Tibial artery (tissue), 4 donors: ENCODE data around the gene SCARB1.
"Not testable (repeated sequence)": the region's sequence is repeated elsewhere in the genome, so short reads cannot be mapped to it uniquely, and the experiment has no call there.

Experiments used
- DNase-seq, 2 donors: peaks; one replicate each; pipeline ENCODE4 v3.0.0-alpha.2; 2019
- H3K27ac ChIP-seq, 2 donors: fragments of 200-600 bp; sonication (generic) in 1 of 2; 1 replicate in 1 of 2; 2 replicates in 1 of 2; pipeline ENCODE4 v1.5.1; 2018 to 2019; ENCODE audit warnings: mild to moderate bottlenecking in 1 of 2
- H3K27me3 ChIP-seq, 2 donors: fragments of 200-600 bp; sonication (generic) in 1 of 2; one replicate each; pipeline versions ENCODE4 v1.5.1 to v1.6.0; 2016 to 2019
- H3K36me3 ChIP-seq, 3 donors: fragments of 200-600 bp; sonication (generic) in 2 of 3; one replicate each; pipeline ENCODE4 v1.5.1; 2016 to 2019; ENCODE audit warnings: mild to moderate bottlenecking in 2 of 3
- H3K4me1 ChIP-seq, 4 donors: fragments of 200-600 bp; sonication (generic) in 2 of 4; 1 replicate in 3 of 4; 2 replicates in 1 of 4; pipeline ENCODE4 v1.5.1; 2016 to 2019
- H3K4me3 ChIP-seq, 2 donors: fragments of 200-600 bp; sonication (generic) in 1 of 2; 1 replicate in 1 of 2; 2 replicates in 1 of 2; pipeline ENCODE4 v1.5.1; 2018 to 2019; ENCODE audit warnings: mild to moderate bottlenecking in 2 of 2
- H3K9me3 ChIP-seq, 3 donors: fragments of 200-600 bp; sonication (generic) in 1 of 3; one replicate each; pipeline ENCODE4 v1.5.1; 2016 to 2019
- intact Hi-C: fragments of 100-400 bp; cut with DNase I; formaldehyde crosslinking; loops from one replicate; pipeline ENCODE4 v1.15.0; 2023; ENCODE audit warnings: low total_unique reads
- TF ChIP-seq, protein P1 (sequence below), 2 experiments: fragments of 200-600 bp in 1 of 2; fragments of 450-650 bp in 1 of 2; IDR thresholded peaks; one replicate each; pipeline ENCODE4 v1.5.1; 2017 to 2019; ENCODE audit warnings: antibody characterized with exemption in 2 of 2, mild to moderate bottlenecking in 1 of 2, moderate library complexity in 1 of 2

SCARB1 gene

DNA sequence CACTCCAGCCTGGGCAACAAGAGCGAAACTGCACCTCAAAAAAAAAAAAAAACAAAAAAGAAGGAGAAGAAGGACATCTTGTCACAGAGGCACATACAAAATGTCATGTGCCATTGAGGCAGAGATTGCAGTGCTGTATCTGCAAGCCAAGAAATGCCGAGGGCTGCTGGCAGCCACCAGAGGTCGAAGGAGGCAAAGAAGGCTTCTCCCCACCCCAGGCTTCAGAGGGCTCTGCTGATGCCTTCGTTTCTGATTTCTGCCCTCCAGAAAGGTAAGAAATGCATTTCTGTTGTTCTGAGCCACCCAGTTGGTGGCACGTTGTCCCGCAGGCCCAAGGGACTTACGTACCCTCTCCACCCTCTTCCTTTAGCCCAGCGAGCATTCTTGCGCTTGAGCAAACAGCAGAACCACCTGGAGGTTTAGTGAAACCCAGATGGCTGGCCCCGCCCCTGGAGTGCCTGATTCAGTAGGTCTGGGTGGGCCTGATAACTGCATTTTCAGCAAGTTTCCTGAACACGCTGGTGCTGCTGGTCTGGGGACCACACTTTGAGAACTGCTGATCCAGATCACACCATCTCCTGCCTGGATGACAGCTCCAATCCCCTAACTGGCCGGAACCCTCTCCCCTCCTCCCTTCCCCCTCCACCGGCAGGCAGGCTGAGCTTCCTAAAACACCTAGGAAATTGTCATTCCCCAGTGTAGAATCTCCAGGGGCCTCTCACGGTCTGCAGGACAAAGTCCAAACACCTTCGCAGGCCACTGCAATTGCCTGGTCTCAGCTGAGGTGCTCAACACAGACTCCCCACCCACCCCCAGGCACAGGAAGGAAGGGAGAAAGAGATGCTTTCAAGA, 21.1 kb upstream of the SCARB1 start:
- Histone ChIP-seq H3K27ac (no peak overlapping the region), H3K9me3 (no peaks in the 10 kb centered on the region), H3K36me3 (no peaks in the 10 kb centered on the region), H3K4me1 (no peaks in the 10 kb centered on the region), H3K27me3 (no peaks in the 10 kb centered on the region), H3K4me3 (no peak overlapping the region)
- intact Hi-C loops, result no loop called here
- no peak for DNase-seq
- TF ChIP-seq, protein P1, sequence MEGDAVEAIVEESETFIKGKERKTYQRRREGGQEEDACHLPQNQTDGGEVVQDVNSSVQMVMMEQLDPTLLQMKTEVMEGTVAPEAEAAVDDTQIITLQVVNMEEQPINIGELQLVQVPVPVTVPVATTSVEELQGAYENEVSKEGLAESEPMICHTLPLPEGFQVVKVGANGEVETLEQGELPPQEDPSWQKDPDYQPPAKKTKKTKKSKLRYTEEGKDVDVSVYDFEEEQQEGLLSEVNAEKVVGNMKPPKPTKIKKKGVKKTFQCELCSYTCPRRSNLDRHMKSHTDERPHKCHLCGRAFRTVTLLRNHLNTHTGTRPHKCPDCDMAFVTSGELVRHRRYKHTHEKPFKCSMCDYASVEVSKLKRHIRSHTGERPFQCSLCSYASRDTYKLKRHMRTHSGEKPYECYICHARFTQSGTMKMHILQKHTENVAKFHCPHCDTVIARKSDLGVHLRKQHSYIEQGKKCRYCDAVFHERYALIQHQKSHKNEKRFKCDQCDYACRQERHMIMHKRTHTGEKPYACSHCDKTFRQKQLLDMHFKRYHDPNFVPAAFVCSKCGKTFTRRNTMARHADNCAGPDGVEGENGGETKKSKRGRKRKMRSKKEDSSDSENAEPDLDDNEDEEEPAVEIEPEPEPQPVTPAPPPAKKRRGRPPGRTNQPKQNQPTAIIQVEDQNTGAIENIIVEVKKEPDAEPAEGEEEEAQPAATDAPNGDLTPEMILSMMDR (IDR thresholded peaks at IDR 0.05), result no peak

DNA sequence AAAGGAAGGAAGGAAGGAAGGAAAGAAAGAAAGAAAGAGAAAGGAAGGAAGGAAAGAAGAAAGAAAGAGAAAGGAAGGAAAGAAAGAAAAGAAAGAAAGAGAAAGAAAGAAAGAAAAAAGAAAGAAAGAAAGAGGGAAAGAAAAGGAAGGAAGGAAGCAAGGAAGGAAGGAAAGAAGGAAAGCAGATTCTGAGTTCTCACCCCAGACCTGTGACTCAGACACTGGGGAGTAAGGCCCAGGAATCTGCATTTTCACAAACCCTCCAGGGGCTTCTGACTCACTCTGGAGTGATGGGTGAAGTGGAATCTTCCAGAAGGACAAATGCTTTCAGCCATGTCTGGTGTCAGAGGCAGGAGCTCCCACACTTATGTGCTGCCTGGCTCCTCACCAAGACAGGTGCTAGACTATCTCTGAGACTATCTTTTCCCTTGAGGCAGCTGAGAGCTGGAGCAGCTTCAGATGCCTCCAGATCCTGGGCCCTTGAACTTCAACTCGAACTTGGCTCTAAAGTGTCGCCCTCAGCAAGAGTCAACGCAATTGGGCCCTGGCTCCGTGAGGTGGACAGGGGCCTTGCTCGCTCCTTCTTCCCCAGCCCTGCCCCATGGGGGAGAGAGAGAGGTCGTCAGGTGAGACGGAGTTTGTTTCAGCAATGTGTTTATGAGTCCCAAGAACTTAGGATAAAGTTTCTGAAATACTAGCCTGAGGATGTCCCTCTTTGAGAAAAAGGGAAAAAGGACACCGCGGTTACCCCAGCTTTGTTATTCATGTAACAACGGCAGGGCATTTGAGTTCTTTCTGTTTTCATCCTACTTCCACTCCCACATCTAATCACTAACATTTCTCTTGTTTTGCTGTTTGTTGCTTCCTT, 19.8 kb upstream of the SCARB1 start:
- Histone ChIP-seq H3K27me3 (no peaks in the 10 kb centered on the region), H3K4me1 (no peaks in the 10 kb centered on the region), H3K9me3 (no peaks in the 10 kb centered on the region), H3K36me3 (no peaks in the 10 kb centered on the region), H3K4me3 (no peak overlapping the region), H3K27ac (no peak overlapping the region)
- intact Hi-C loops, result no loop called here
- TF ChIP-seq, protein P1 (IDR thresholded peaks at IDR 0.05), result no peak
- no peak for DNase-seq

DNA sequence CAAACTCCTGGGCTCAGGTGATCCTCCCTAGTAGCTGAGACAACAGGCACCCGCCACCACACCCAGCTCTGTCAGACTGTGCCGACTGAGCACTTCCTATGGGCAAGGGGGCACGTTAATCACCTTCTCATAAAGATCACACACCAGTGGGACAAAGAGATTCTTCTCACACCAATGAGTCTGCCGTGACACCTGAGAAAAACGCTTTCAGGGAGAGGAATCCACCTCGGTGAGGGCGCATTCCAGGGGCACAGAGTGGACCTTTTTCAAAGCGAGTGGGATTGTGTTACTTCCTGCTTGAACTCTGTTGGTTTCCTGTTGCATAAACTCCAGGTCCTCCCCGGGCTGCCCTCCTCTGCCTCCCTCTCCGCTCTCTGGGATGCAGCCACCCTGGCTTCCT, 17.5 kb upstream of the SCARB1 start:
- TF ChIP-seq, protein P1 (IDR thresholded peaks at IDR 0.05), result no peak
- H3K27ac ChIP-seq, result no peak overlapping the region
- no peaks in the 10 kb centered on the region for H3K9me3 ChIP-seq
- no peaks in the 10 kb centered on the region for H3K4me1 ChIP-seq
- no peak for DNase-seq
- no peaks in the 10 kb centered on the region for H3K27me3 ChIP-seq
- H3K36me3 ChIP-seq, result no peaks in the 10 kb centered on the region
- H3K4me3 ChIP-seq, result no peak overlapping the region
- intact Hi-C loops, result no loop called here

DNA sequence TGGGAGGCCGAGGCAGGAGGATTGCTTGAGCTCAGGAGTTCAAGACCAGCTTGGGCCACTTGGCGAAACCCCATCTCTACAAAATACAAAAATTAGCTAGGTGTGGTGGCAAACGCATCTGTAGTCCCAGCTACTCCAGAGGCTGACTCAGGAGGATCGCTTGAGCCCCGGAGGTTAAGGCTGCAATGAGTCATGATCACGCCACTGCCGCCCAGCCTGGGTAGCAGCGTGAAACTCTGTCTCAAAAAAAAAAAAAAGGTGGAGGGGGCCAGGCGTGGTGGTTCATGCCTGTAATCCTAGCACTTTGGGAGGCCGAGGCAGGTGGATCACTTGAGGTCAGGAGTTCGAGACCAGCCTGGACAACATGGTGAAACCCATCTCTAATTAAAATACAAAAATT, 16.7 kb upstream of the SCARB1 start:
- H3K27ac ChIP-seq, H3K36me3 ChIP-seq, H3K4me3 ChIP-seq, intact Hi-C loops, DNase-seq, H3K27me3 ChIP-seq, H3K4me1 ChIP-seq, H3K9me3 ChIP-seq: not testable (repeated sequence)

DNA sequence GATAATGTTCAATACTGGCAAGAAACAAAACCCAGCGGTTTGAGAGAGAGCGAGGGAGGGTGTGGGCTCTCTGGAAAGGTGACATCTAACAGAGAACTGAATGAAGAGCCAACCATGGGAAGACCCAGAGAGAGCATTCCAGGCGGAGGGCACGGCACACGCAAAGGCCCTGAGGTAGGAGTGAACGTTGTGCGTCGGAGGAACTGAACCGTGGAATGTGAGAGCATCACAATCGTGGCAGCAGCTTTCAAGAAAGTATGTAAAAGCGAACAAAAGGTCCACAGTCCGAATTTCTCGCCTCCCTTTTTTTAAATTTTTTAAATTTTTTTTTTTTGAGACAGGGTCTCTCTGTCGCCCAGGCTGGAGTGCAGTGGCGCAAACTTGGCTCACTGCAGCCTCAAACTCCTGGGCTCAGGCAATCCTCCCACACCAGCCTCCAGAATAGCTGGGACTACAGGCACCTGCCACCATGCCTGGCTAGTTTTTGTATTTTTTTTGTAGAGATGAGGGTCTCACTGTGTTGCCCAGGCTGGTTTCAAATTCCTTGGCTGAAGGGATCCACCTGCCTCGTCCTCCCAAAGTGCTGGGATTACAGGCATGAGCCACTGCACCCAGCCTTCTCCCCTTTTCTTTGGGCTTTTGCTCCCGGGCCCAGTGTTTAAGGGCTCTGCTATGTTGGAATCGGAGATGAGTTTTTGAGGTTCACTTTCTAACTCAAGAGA, 15.3 kb upstream of the SCARB1 start:
- H3K4me1 ChIP-seq, result no peaks in the 10 kb centered on the region
- H3K27ac ChIP-seq, result no peak overlapping the region
- H3K27me3 ChIP-seq, result no peaks in the 10 kb centered on the region
- H3K4me3 ChIP-seq, result no peak overlapping the region
- no peak for DNase-seq
- H3K36me3 ChIP-seq, result no peaks in the 10 kb centered on the region
- intact Hi-C loops, result loop anchor here (10.0 kb wide), 1 partner anchor 834 kb away; no protein-coding TSS in a partner anchor
- TF ChIP-seq, protein P1 (IDR thresholded peaks at IDR 0.05), result no peak
- H3K9me3 ChIP-seq, result no peaks in the 10 kb centered on the region
